IMR-90 (cell line): ENCODE results near the gene IGSF3. TPM values are rescaled to one million over a fixed set of nuclear protein-coding genes. Genes with fewer than 3 reads are reported as not detected.

Experiments used
- ATAC-seq: fragments of 200-7000 bp; cut with Tn5 transposase; 2 replicates; pipeline ENCODE4 v1.9.1; 2020; ENCODE audit warnings: low read depth, mild to moderate bottlenecking, moderate library complexity
- BruUV-seq: library from RNA; stranded (reverse); fragments of 400-500 nt; replicated peaks from 2 replicates; lab custom pipeline; 2021; lab: Mats Ljungman, UMichigan
- CTCF ChIA-PET: fragments of 300-600 bp; formaldehyde crosslinking; extraction: SDS; loops from one replicate; lab custom pipeline; 2021; ENCODE audit warnings: antibody characterized with exemption; lab: Yijun Ruan, JAX
- POLR2A ChIA-PET: fragments of 300-600 bp; sonication (Branson Sonifier 250); formaldehyde crosslinking; loops from one replicate; lab custom pipeline; 2022; ENCODE audit warnings: antibody characterized with exemption; ENCODE audit not compliant: unreplicated experiment; lab: Charles Lee
- DNase-seq: peaks from one replicate; pipeline ENCODE4 v3.0.0; 2013
- H2AFZ ChIP-seq: replicated peaks from 2 replicates; pipeline ENCODE3; 2013; ENCODE audit warnings: low read length, mild to moderate bottlenecking; ENCODE audit not compliant: poor library complexity
- H2AK5ac ChIP-seq: 2 replicates; pipeline ENCODE4 v1.6.1; 2013; ENCODE audit warnings: low read depth, low read length, inconsistent platforms
- H2AK9ac ChIP-seq: replicated peaks from 2 replicates; pipeline ENCODE3; 2013; ENCODE audit warnings: mild to moderate bottlenecking, low read depth, low read length, moderate library complexity; ENCODE audit not compliant: poor library complexity
- H2BK120ac ChIP-seq: 2 replicates; pipeline ENCODE4 v1.6.1; 2013; ENCODE audit warnings: low read depth, low read length, inconsistent platforms
- H2BK15ac ChIP-seq: 3 replicates; pipeline ENCODE4 v1.6.1; 2013; ENCODE audit warnings: low read depth, low read length, inconsistent platforms
- H2BK20ac ChIP-seq: 2 replicates; pipeline ENCODE4 v1.6.1; 2013; ENCODE audit warnings: low read depth, mild to moderate bottlenecking, inconsistent platforms, low read length, moderate library complexity
- H2BK5ac ChIP-seq: 2 replicates; pipeline ENCODE4 v1.6.1; 2013; ENCODE audit warnings: mild to moderate bottlenecking, low read depth, low read length, inconsistent platforms; ENCODE audit not compliant: poor library complexity, severe bottlenecking
- H3K14ac ChIP-seq: replicated peaks from 2 replicates; pipeline ENCODE4 v1.6.1; 2013; ENCODE audit warnings: low read depth, low read length, inconsistent platforms
- H3K18ac ChIP-seq: 2 replicates; pipeline ENCODE4 v1.6.1; 2013; ENCODE audit warnings: low read depth, low read length, control low read depth
- H3K23ac ChIP-seq: 2 replicates; pipeline ENCODE4 v1.6.1; 2013; ENCODE audit warnings: low read depth, low read length, inconsistent platforms
- H3K27ac ChIP-seq: 2 replicates; pipeline ENCODE4 v1.5.1; 2013; ENCODE audit warnings: mild to moderate bottlenecking, control low read depth, low read length; ENCODE audit not compliant: insufficient read depth
- H3K27me3 ChIP-seq: 2 replicates; pipeline ENCODE4 v1.6.1; 2013; ENCODE audit warnings: low read length; ENCODE audit not compliant: control insufficient read depth, insufficient read depth
- H3K36me3 ChIP-seq: 2 replicates; pipeline ENCODE4 v1.6.1; 2013; ENCODE audit warnings: low read length, mixed read lengths; ENCODE audit not compliant: control insufficient read depth, insufficient read depth
- H3K4ac ChIP-seq: 2 replicates; pipeline ENCODE4 v1.6.1; 2013; ENCODE audit warnings: low read depth, low read length, inconsistent platforms
- H3K4me1 ChIP-seq: 2 replicates; pipeline ENCODE4 v1.6.1; 2013; ENCODE audit warnings: low read length, mixed read lengths; ENCODE audit not compliant: control insufficient read depth, insufficient read depth
- H3K4me2 ChIP-seq: 2 replicates; pipeline ENCODE4 v1.6.1; 2013; ENCODE audit warnings: low read depth, mild to moderate bottlenecking, control low read depth, low read length, moderate library complexity
- H3K4me3 ChIP-seq: 2 replicates; pipeline ENCODE4 v1.5.1; 2013; ENCODE audit warnings: low read depth, mild to moderate bottlenecking, control low read depth, low read length, moderate library complexity; ENCODE audit not compliant: insufficient read depth
- H3K56ac ChIP-seq: 2 replicates; pipeline ENCODE4 v1.6.1; 2013; ENCODE audit warnings: low read length, inconsistent platforms; ENCODE audit not compliant: insufficient read depth; ENCODE audit errors: extremely low read depth
- H3K79me1 ChIP-seq, 2 experiments: 2 replicates each; pipeline ENCODE4 v1.6.1; 2013; ENCODE audit warnings: low read length in 2 of 2, inconsistent platforms in 1 of 2, low read depth in 1 of 2
- H3K9ac ChIP-seq: 2 replicates; pipeline ENCODE4 v1.6.1; 2013; ENCODE audit warnings: low read depth, low read length, control low read depth
- H3K9me1 ChIP-seq: 2 replicates; pipeline ENCODE4 v1.6.1; 2013; ENCODE audit warnings: low read length, inconsistent platforms; ENCODE audit not compliant: insufficient read depth
- H3K9me3 ChIP-seq: 2 replicates; pipeline ENCODE4 v1.6.1; 2013; ENCODE audit warnings: low read length; ENCODE audit not compliant: control insufficient read depth, insufficient read depth
- H4K20me1 ChIP-seq: 2 replicates; pipeline ENCODE4 v1.6.1; 2013; ENCODE audit warnings: low read length, inconsistent platforms; ENCODE audit not compliant: insufficient read depth
- H4K5ac ChIP-seq: 2 replicates; pipeline ENCODE4 v1.6.1; 2013; ENCODE audit warnings: mild to moderate bottlenecking, low read depth, low read length, control low read depth
- H4K8ac ChIP-seq, 2 experiments: 2 replicates each; pipeline ENCODE4 v1.6.1; 2013; ENCODE audit warnings: low read depth in 2 of 2, low read length in 2 of 2, control low read depth in 1 of 2, inconsistent platforms in 1 of 2
- H4K91ac ChIP-seq: 2 replicates; pipeline ENCODE4 v1.6.1; 2013; ENCODE audit warnings: low read depth, low read length, inconsistent platforms; ENCODE audit not compliant: insufficient read depth
- BHLHE40 ChIP-seq: fragments of 150-350 bp; IDR thresholded peaks from 2 replicates; pipeline ENCODE4 v1.6.1; 2016; ENCODE audit warnings: mild to moderate bottlenecking, low read depth, low read length
- CEBPB ChIP-seq: IDR thresholded peaks from 2 replicates; pipeline ENCODE4 v1.6.1; 2012; ENCODE audit warnings: low read depth, low read length, improper control_type of control experiment
- CHD1 ChIP-seq: IDR thresholded peaks from 2 replicates; pipeline ENCODE4 v1.6.1; 2012; ENCODE audit warnings: low read depth, low read length, improper control_type of control experiment
- FOS ChIP-seq: fragments of 150-350 bp; IDR thresholded peaks from 2 replicates; pipeline ENCODE4 v1.6.1; 2016; ENCODE audit warnings: low read depth, low read length
- MAFK ChIP-seq: IDR thresholded peaks from 2 replicates; pipeline ENCODE4 v1.6.1; 2012; ENCODE audit warnings: low read depth, low read length, improper control_type of control experiment
- MAZ ChIP-seq: IDR thresholded peaks from 2 replicates; pipeline ENCODE4 v1.6.1; 2012; ENCODE audit warnings: low read depth, mild to moderate bottlenecking, low read length, improper control_type of control experiment, moderate library complexity, borderline replicate concordance
- MXI1 ChIP-seq: IDR thresholded peaks from 2 replicates; pipeline ENCODE4 v1.6.1; 2012; ENCODE audit warnings: low read depth, mild to moderate bottlenecking, low read length, moderate library complexity, borderline replicate concordance
- NFE2L2 ChIP-seq: fragments of 150-350 bp; IDR thresholded peaks from 2 replicates; pipeline ENCODE4 v1.6.1; 2016; ENCODE audit warnings: low read depth, mild to moderate bottlenecking, low read length
- POLR2A ChIP-seq: IDR thresholded peaks from 2 replicates; pipeline ENCODE4 v1.6.1; 2012; ENCODE audit warnings: mild to moderate bottlenecking, low read depth, low read length
- RAD21 ChIP-seq: IDR thresholded peaks from 2 replicates; pipeline ENCODE4 v1.6.1; 2012; ENCODE audit warnings: low read length, improper control_type of control experiment
- RCOR1 ChIP-seq: IDR thresholded peaks from 2 replicates; pipeline ENCODE4 v1.6.1; 2012; ENCODE audit warnings: mild to moderate bottlenecking, low read length, improper control_type of control experiment; ENCODE audit not compliant: insufficient replicate concordance
- RFX5 ChIP-seq: IDR thresholded peaks from 2 replicates; pipeline ENCODE4 v1.8.0; 2012; ENCODE audit warnings: low read depth, mild to moderate bottlenecking, low read length, moderate library complexity
- SMC3 ChIP-seq: fragments of 150-350 bp; IDR thresholded peaks from 2 replicates; pipeline ENCODE4 v1.6.1; 2016; ENCODE audit warnings: low read depth, mild to moderate bottlenecking, antibody characterized with exemption, low read length, moderate library complexity
- dilution Hi-C: fragments of 300-500 bp; cut with HindIII; formaldehyde crosslinking; loops from one replicate; pipeline ENCODE4 v1.14.3; 2018; ENCODE audit warnings: low sequenced_read_pairs; ENCODE audit not compliant: unreplicated experiment
- in situ Hi-C: fragments of 300-500 bp; cut with MboI; formaldehyde crosslinking; loops from 3 replicates; pipeline ENCODE4 v1.14.3; 2019; ENCODE audit warnings: low sequenced_read_pairs, inconsistent platforms, mixed read lengths
- intact Hi-C: fragments of 100-400 bp; cut with micrococcal nuclease; formaldehyde crosslinking; loops from 2 replicates; pipeline ENCODE4 v1.10.0; 2022
- polyA plus RNA-seq, 3 experiments: library from polyadenylated mRNA; depleted of rRNA; stranded (reverse); fragments of >200 nt; gene quantifications; 2 replicates each; pipeline ENCODE4 v1.2.3, GENCODE V29; 2012; ENCODE audit warnings: low replicate concordance in 1 of 3
- total RNA-seq: library from RNA; depleted of rRNA; stranded (reverse); fragments of >200 nt; gene quantifications from 2 replicates; pipeline ENCODE4 v1.2.3, GENCODE V29; 2012
- TF ChIP-seq, protein P1 (sequence below): fragments of 150-350 bp; IDR thresholded peaks from 2 replicates; pipeline ENCODE4 v1.6.1; 2017; ENCODE audit warnings: mild to moderate bottlenecking, antibody characterized with exemption, low read length, low read depth
- TF ChIP-seq, protein P2 (sequence below): fragments of 150-350 bp; IDR thresholded peaks from 2 replicates; pipeline ENCODE4 v1.6.1; 2016; ENCODE audit warnings: low read depth, mild to moderate bottlenecking, low read length, moderate library complexity, borderline replicate concordance

IGSF3 gene
- total and polyA plus RNA-seq, 2 of the 4 experiments (the other 2 are of a cell fraction): under 0.01 to 0.02 TPM

DNA sequence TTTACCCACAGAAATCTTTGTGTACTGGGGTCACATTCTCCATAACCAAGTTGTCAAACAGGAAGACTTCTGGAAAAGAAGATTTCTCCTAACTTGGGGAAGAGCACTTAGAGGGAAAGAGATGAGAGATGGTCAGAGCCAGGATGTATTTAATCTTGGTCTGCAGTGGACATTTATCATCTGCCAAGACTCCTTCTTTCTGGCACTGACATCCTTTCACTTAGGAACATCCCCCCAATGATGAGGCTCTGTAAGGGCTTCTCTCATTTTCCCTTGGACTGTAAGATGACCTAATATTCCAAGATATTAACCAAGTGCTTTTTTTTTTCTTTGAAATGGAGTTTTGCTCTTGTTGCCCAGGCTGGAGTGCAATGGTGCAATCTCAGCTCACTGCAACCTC is 39.3 kb upstream of the IGSF3 start:
- H2AK9ac ChIP-seq: no peak overlapping the region
- dilution Hi-C loops (no loop called here), in situ Hi-C loops (no loop called here), intact Hi-C loops (no loop called here)
- H3K4me1 ChIP-seq: no peaks in the 10 kb centered on the region
- no peak overlapping the region for H3K14ac ChIP-seq
- no peak overlapping the region for H3K27ac ChIP-seq
- H3K36me3 ChIP-seq: no peaks in the 10 kb centered on the region
- no peak overlapping the region for H3K4ac ChIP-seq
- BruUV-seq: no TSS peak
- no peak overlapping the region for H3K4me3 ChIP-seq
- TF ChIP-seq BHLHE40: no peak
- no peak for TF ChIP-seq CEBPB
- no peak for TF ChIP-seq SMC3
- TF ChIP-seq MAZ: no peak
- TF ChIP-seq, protein P1, sequence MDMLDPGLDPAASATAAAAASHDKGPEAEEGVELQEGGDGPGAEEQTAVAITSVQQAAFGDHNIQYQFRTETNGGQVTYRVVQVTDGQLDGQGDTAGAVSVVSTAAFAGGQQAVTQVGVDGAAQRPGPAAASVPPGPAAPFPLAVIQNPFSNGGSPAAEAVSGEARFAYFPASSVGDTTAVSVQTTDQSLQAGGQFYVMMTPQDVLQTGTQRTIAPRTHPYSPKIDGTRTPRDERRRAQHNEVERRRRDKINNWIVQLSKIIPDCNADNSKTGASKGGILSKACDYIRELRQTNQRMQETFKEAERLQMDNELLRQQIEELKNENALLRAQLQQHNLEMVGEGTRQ: no peak
- TF ChIP-seq CHD1: no peak
- no peak for TF ChIP-seq FOS
- TF ChIP-seq RCOR1: no peak
- no peak for TF ChIP-seq POLR2A
- TF ChIP-seq, protein P2, sequence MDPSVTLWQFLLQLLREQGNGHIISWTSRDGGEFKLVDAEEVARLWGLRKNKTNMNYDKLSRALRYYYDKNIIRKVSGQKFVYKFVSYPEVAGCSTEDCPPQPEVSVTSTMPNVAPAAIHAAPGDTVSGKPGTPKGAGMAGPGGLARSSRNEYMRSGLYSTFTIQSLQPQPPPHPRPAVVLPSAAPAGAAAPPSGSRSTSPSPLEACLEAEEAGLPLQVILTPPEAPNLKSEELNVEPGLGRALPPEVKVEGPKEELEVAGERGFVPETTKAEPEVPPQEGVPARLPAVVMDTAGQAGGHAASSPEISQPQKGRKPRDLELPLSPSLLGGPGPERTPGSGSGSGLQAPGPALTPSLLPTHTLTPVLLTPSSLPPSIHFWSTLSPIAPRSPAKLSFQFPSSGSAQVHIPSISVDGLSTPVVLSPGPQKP: no peak
- TF ChIP-seq MAFK: no peak
- TF ChIP-seq RAD21: no peak
- TF ChIP-seq MXI1: no peak
- no peak for TF ChIP-seq RFX5
- TF ChIP-seq NFE2L2: no peak
- H2BK5ac ChIP-seq: no peak overlapping the region
- H3K56ac ChIP-seq: no peak overlapping the region
- no peaks in the 10 kb centered on the region for H3K9me1 ChIP-seq
- ATAC-seq (no peak), DNase-seq (no peak)
- H2BK120ac ChIP-seq: no peak overlapping the region
- ChIA-PET CTCF (no interaction called here), POLR2A (no interaction called here)
- H2BK15ac ChIP-seq: no peak overlapping the region
- no peak overlapping the region for H3K9ac ChIP-seq
- H3K79me1 ChIP-seq: no peaks in the 10 kb centered on the region
- no peak overlapping the region for H3K4me2 ChIP-seq
- H3K27me3 ChIP-seq: no peaks in the 10 kb centered on the region
- no peak overlapping the region for H2AFZ ChIP-seq
- no peak overlapping the region for H4K91ac ChIP-seq
- H3K18ac ChIP-seq: no peak overlapping the region
- no peak overlapping the region for H4K5ac ChIP-seq
- no peak overlapping the region for H3K23ac ChIP-seq
- H2AK5ac ChIP-seq: no peak overlapping the region
- H3K9me3 ChIP-seq: no peaks in the 10 kb centered on the region
- no peak overlapping the region for H4K8ac ChIP-seq
- H4K20me1 ChIP-seq: no peaks in the 10 kb centered on the region
- no peak overlapping the region for H2BK20ac ChIP-seq
